GM18868 (cell line): ENCODE results near the gene GOLPH3.
"Not testable (repeated sequence)": the region's sequence is repeated elsewhere in the genome, so short reads cannot be mapped to it uniquely, and the experiment has no call there.

ENCODE experiments used
- ATAC-seq: cut with Tn5 transposase; IDR thresholded peaks from one replicate; pipeline ENCODE4 v1.9.1; 2021; ENCODE audit warnings: mild to moderate bottlenecking, moderate library complexity; ENCODE audit not compliant: unreplicated experiment

The GOLPH3 gene

GRCh38 chr5:32138839-32139493 lies 35.2 kb downstream of the GOLPH3 start:
- ATAC-seq, result no peak

DNA sequence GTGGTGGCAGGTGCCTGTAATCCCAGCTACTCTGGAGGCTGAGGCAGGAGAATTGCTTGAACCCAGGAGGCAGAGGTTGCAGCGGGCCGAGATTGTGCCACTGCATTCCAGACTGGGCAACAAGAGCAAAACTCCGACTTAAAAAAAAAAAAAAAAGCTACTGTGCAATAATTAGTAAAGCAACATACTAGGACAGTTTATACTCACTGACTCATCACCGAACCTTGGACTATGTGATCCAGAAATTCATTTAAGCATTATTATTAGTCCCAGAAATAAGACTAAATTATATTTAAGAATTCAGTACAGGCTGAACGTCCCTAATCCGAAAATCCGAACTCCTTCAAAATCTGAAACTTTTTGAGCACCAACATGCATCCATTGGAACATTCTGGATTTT lies 37.8 kb downstream of the GOLPH3 start:
- ATAC-seq, result no peak

GRCh38 chr5:32135086-32135485 lies 39.0 kb downstream of the GOLPH3 start:
- ATAC-seq, result no peak

- ATAC-seq, result no peak
These were observed 41.4 kb downstream of the GOLPH3 start for GRCh38 chr5:32132757-32133156.

DNA sequence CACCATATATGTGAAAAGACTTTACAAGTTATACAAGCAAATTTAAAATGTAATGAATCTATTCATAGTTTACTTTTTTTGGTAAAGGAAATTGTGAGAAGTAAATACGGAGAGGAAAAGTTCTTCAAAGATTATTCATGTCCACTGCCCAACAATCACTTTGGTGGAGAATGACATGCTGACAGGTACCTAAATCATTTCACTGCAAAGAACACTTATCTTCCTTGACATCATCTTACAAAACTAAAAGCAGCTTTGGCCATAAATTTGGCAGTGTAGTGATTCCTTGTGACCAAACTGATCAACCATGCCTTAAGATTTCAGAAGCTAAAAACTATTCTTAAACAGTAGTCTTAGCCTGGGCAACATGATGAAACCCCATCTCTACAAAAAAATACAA lies 42.5 kb downstream of the GOLPH3 start:
- no peak for ATAC-seq

DNA sequence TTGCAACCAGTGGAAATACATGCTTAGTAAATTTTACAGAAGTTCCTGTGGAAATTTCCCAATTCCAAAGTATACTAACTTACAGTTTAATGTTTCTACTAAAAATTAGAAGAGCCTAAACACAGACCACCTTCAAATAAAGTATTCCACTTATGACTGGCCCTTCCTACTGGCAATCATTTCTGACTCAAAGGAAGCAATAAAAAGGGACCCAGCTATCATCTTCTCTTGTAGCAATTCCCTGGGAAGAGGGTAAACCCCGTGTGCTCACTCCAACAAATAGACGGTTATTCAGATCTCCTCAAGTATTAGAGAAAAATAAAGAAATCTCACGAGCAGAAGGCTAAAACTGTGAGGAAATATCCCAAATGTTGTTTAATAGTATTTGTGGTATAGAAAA lies 43.3 kb downstream of the GOLPH3 start:
- ATAC-seq, result no peak

DNA sequence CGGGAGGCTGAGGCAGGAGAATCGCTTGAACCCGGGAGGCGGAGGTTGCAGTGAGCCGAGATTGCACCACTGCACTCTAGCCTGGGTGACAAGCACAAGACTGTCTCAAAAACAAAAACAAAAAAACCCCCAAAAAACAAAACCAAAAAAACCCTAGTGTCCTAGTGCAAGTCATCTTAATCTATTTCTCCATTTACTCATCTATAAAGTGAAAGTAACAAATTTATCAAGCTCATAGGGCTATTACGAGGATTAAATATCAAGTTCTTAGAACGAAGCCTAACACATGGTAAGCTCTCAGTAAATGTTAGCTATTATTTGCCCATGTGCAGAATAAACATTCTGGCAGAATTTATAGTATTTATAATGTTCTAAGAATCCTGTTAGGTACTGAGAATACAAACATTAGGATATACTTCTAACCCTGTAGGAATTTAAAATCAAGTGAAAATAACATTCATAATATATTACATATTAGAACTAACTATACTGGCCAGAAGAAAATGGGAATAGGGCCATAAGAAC lies 45.0 kb downstream of the GOLPH3 start:
- ATAC-seq, result peak; percentile 56

DNA sequence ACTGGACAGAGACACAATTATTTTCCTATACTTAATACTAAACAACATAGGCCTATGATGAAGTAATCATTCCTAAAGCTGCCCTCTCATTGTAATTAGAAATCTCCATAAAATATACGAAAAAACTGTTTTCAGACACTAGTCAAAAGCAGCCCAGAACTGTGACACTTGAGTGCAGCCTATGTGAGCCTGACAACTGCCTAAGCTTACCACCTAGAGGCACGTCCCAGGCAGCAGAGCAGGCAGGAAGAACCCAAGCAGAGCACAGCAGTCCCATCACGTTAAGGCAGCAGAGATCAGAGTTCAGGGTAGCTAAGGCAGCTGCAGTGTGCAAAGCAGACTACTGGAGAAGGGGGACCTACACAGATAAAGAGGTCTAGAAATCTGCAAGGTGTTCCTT lies 46.4 kb downstream of the GOLPH3 start:
- no peak for ATAC-seq

- no peak for ATAC-seq
These were observed 47.4 kb downstream of the GOLPH3 start for GRCh38 chr5:32126691-32127090.

GRCh38 chr5:32123889-32124676 lies 50.0 kb downstream of the GOLPH3 start:
- ATAC-seq, result peak; percentile 16

GRCh38 chr5:32123058-32123805 lies 50.9 kb downstream of the GOLPH3 start:
- peak; percentile 61 for ATAC-seq

- ATAC-seq, result not testable (repeated sequence)
These were observed 55.2 kb downstream of the GOLPH3 start for GRCh38 chr5:32118922-32119321.

- no peak for ATAC-seq
These were observed 57.4 kb downstream of the GOLPH3 start for GRCh38 chr5:32116574-32117313.

- no peak for ATAC-seq
These were observed 58.1 kb downstream of the GOLPH3 start for GRCh38 chr5:32115985-32116384.

DNA sequence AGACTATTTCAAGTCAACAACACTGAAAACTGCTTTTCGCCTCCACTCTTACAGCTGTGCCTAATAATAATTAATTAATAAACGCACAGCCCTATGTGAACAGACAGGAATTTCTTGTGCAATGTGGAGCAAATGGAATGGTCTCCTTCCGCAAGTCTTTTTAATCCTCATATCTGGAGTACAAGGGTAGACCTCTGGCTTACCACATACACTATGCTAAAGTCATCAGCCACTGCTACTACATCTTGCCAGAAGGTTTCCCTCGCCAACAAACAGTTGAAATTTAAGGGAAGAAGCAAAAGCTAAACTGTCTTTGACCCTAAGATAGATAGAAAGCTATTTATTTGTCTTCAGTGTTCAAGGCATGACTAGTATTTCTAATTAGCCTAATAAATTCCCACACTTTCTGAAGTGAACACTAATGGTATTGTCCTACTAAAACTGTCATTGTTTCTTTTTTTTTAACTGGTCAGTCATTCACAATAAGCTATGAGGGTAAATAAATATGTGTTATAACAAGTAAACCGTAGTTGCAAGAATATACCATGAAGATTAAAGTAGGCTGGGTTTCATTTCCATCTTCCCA lies 63.9 kb downstream of the GOLPH3 start:
- no peak for ATAC-seq

- no peak for ATAC-seq
These were observed 64.9 kb downstream of the GOLPH3 start for GRCh38 chr5:32109236-32109635.

DNA sequence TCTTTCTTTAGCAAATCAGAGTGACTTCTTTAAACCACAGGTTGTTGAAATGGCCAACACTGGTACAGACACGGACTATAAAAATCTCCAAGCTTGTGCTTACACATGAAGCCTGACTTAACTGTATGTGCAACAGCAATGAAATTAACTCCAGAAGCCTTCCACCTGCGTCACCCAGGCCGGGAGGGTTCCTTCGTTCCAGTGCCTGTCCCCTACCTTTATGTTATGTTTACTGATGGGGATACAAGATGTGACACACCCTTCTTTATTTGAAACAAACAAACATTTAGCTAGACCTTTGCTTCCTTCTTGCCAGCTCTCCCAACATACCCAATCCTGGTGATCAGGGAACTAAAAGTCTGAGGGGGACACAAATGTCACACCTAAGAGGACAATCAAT lies 66.0 kb downstream of the GOLPH3 start:
- ATAC-seq, result no peak

DNA sequence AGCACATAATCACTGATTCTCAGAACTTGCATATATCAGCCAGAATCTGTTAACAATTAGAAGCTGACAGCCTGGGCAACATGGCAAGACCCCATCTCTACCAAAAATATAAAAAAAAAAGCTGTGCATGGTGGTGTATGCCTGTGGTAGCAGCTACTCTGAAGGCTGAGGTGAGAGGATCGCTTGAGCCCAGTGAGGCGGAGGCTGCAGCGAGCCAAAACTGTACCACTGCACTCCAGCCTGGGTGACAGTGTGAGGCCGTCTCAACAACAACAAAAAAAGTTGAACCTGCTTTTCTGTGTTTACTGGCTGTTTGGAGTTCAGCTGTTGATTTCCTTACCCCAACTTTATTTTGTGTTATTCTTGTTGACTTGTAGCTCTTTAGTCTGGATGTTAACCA lies 66.8 kb downstream of the GOLPH3 start:
- no peak for ATAC-seq

DNA sequence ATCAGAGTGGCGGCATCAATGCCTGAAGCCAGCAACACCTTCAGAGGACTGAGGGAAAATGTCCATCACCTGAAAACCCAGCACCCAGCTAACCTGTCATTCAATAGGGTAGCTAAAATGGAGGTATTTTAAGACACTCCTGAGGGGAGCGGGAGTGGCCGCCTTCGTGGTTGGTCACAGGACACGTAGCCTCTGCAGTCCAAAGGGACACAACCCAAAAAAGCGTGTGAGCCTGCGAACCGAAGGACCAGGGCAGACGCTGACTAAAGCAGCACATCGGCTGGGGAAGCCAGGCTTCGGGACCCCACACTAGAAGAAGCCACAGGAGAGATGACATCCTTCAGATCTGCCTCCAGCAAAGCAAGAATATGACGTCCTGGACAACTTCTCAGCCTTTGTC lies 70.6 kb downstream of the GOLPH3 start:
- ATAC-seq, result no peak

DNA sequence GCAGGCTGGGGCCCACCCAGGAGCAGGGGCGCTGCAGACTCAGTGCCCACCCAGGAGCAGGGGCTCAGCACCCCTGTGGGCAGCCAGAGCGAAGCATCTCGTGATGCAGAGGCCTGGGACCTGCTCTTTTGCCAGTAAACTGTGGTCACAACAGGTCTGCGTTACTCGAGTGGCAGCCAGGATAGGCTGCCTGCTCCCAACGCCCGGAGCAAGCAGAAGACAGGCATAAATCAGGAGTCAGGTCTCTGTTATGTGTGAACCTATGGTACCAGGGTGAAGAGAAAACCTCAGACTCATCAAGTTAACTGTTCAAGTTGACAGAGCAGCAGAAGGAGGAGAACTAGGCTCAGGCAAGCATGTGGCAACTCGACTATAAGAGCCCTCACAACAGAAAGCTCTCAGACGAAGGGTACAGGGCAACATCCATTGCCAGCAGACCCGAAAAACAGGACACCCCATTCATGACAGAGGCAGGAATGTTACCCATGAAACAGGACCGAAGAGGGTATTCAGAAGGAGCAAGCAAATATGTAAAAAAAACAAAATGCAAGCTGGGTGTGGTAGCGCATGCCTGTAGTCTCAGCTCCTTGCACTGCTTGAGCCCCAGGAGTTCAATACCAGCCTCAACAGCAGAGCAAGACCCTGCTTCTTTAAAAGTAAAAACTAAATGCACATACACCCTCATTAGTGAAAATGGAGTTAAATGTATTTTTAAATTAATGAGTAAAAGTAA lies 71.7 kb downstream of the GOLPH3 start:
- no peak for ATAC-seq
